Ishikawa (cell line): Measurements from ENCODE around the gene PLAGL2.

Experiments
- CEBPB ChIP-seq: IDR thresholded peaks from 2 replicates; pipeline ENCODE4 v1.6.1; 2012
- EP300 ChIP-seq: IDR thresholded peaks from 2 replicates; pipeline ENCODE4 v1.6.1; 2012; ENCODE audit warnings: borderline replicate concordance
- MAX ChIP-seq: IDR thresholded peaks from 2 replicates; pipeline ENCODE4 v1.6.1; 2012
- NFIC ChIP-seq: IDR thresholded peaks from 2 replicates; pipeline ENCODE4 v1.6.1; 2012
- REST ChIP-seq: IDR thresholded peaks from 2 replicates; pipeline ENCODE4 v1.6.1; 2012; ENCODE audit warnings: low read depth, mild to moderate bottlenecking
- TAF1 ChIP-seq: IDR thresholded peaks from 2 replicates; pipeline ENCODE4 v1.6.1; 2012; ENCODE audit warnings: low read depth, mild to moderate bottlenecking
- ZBTB7A ChIP-seq: IDR thresholded peaks from 2 replicates; pipeline ENCODE4 v1.6.1; 2012; ENCODE audit warnings: low read depth

GRCh38 chr20:32230707-32231106, 23.2 kb upstream of the PLAGL2 start:
- no peak for TF ChIP-seq MAX
- TF ChIP-seq TAF1, result no peak
- no peak for TF ChIP-seq EP300
- TF ChIP-seq REST, result no peak
- TF ChIP-seq CEBPB, result no peak
- no peak for TF ChIP-seq ZBTB7A
- TF ChIP-seq NFIC, result no peak
